Activated naive CD8-positive, alpha-beta T cell treated with anti-CD3 and anti-CD28 coated beads for 36 hours (primary cell): Measurements from ENCODE around the gene LAMP2. TPM values are rescaled to one million over a fixed set of nuclear protein-coding genes. Genes with fewer than 3 reads are reported as not detected.
A peak's percentile ranks its signal among the peaks of the same experiment; 100 is the strongest.
"Not testable (repeated sequence)": the region's sequence is repeated elsewhere in the genome, so short reads cannot be mapped to it uniquely, and the experiment has no call there.

Experiments
- DNase-seq: peaks from one replicate; pipeline ENCODE4 v3.0.0; 2021
- H3K27ac Mint-ChIP-seq: one replicate; pipeline ENCODE4 v1.8.0; 2022; ENCODE audit warnings: mild to moderate bottlenecking, moderate library complexity, mixed read lengths
- H3K27me3 Mint-ChIP-seq: one replicate; pipeline ENCODE4 v1.8.0; 2022; ENCODE audit warnings: mild to moderate bottlenecking, mixed read lengths
- H3K36me3 Mint-ChIP-seq: one replicate; pipeline ENCODE4 v1.8.0; 2021; ENCODE audit warnings: mild to moderate bottlenecking, mixed read lengths
- H3K4me1 Mint-ChIP-seq: one replicate; pipeline ENCODE4 v1.8.0; 2021; ENCODE audit warnings: mixed read lengths
- H3K4me3 Mint-ChIP-seq: one replicate; pipeline ENCODE4 v1.8.0; 2022; ENCODE audit warnings: mild to moderate bottlenecking, moderate library complexity, mixed read lengths
- H3K9me3 Mint-ChIP-seq: one replicate; pipeline ENCODE4 v1.8.0; 2022; ENCODE audit warnings: mixed read lengths
- total RNA-seq, 2 experiments: library from RNA; stranded (reverse); gene quantifications; one replicate each; pipeline ENCODE4 v1.2.3, GENCODE V29; 2021

LAMP2 gene
- total RNA-seq, result 10 to 100 TPM; 30.3 to 31.4 TPM

DNA sequence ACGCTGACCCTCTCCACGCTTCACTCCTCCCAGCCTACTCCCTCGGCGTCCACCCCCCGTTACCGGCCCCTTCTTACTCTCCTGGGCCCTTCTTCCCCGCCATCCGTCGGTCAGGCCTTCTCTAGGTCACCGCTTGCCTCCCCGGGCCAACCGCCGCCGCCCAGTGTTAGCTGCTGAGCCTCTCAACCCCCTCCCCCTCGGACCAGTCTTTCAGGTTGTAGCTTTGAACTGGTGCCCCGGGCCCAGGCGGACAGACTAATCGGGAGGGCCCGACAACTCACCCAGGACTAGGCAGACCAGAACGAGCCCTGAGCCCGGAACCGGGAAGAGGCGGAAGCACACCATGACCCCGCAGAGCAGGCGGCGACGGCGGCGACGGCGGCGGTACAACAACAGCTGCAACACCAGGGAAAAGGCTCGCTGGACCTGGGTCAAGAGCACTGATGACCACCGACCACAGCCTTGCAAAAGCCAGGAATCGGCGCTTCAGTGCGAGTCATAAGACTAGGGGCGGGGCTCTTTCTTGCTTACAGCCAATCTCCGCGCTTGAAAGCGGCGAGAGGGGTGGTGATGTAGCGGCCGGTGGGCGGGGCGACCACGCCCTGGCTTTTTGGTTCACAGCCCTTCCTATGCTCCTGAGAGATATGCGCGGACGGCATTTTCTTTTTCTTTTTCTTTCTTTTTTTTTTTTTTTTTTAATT, at the start of gene LAMP2:
Gene LAMP2 (minus strand): TSS at position 472 of the 701 bp plus-strand sequence. CDS start 127 bp downstream, at position 345.
- H3K9me3 Mint-ChIP-seq, result no peaks in the 10 kb centered on the region
- DNase-seq, result peak; percentile 78
- peak within 1 kb of the TSS; percentile 90 for H3K27ac Mint-ChIP-seq
- H3K27me3 Mint-ChIP-seq, result no peaks in the 10 kb centered on the region
- H3K36me3 Mint-ChIP-seq, result peaks cover 3% of the 10 kb centered on the region
- H3K4me3 Mint-ChIP-seq, result peak within 1 kb of the TSS; percentile 97
- peaks cover 19% of the 10 kb centered on the region for H3K4me1 Mint-ChIP-seq

DNA sequence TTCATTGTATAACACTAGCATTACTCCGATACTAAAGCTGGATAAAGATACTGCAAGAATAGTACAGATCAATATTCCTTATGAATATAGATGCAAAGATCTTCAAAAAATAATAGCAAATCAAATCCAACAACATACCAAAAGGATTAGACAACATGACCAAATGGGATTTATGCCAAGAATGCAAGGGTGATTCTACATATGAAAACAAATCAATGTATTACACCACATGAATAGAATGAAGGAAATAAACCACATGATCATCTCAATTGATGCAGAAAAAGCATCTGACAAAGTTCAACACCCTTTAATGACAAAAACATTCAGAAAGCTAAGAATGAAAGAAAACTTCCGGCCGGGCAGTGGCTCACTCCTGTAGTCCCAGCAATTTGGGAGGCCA, 48.8 kb upstream of the LAMP2 start:
- H3K27ac Mint-ChIP-seq, result no peak overlapping the region
- peaks cover 9% of the 10 kb centered on the region for H3K36me3 Mint-ChIP-seq
- no peak overlapping the region for H3K4me3 Mint-ChIP-seq
- H3K27me3 Mint-ChIP-seq, result no peaks in the 10 kb centered on the region
- no peaks in the 10 kb centered on the region for H3K4me1 Mint-ChIP-seq
- no peaks in the 10 kb centered on the region for H3K9me3 Mint-ChIP-seq
- DNase-seq, result no peak

DNA sequence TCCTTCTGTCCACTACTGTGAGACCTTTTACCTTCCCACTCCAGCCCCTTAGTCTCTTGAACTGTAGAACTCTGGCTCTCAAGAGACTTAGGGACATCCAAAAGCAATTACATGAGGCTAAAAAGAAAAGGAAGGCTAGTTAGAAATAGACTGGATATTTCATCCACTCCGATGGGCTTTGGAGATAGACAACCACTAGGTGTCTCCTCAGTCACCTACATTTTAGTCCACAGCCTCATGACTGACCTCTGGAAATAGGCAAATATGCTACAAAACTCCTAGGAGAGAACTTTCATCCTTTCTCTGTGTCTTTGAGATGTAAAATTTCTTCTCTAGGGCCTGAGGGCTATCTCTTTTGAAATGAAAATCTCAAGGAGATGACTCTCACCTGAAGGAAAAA, 45.1 kb upstream of the LAMP2 start:
- H3K27ac Mint-ChIP-seq, result no peak overlapping the region
- no peaks in the 10 kb centered on the region for H3K27me3 Mint-ChIP-seq
- H3K9me3 Mint-ChIP-seq, result no peaks in the 10 kb centered on the region
- no peak overlapping the region for H3K4me3 Mint-ChIP-seq
- no peak for DNase-seq
- H3K4me1 Mint-ChIP-seq, result no peaks in the 10 kb centered on the region
- H3K36me3 Mint-ChIP-seq, result no peaks in the 10 kb centered on the region

DNA sequence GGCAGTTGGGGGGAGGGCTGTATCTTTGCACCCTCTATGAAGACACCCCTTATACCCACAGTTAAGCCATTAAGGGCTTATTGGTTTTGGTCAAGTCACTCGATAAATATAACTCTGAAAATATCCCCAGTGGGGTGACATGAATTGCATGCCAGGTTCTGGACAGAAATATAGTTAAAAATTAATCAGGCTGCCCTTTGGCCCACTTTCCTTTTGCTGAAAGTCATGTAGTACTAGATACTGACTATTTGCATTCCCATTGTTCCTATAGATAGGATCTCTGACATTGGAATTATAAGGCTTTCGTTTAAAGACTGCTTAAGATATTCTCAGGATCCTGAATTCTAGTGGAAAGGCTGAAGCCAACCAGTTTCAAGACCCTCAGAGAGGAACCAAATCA, 43.5 kb upstream of the LAMP2 start:
- no peak overlapping the region for H3K4me3 Mint-ChIP-seq
- H3K36me3 Mint-ChIP-seq, result no peaks in the 10 kb centered on the region
- H3K27ac Mint-ChIP-seq, result no peak overlapping the region
- DNase-seq, result no peak
- H3K9me3 Mint-ChIP-seq, result no peaks in the 10 kb centered on the region
- no peaks in the 10 kb centered on the region for H3K27me3 Mint-ChIP-seq
- no peaks in the 10 kb centered on the region for H3K4me1 Mint-ChIP-seq

DNA sequence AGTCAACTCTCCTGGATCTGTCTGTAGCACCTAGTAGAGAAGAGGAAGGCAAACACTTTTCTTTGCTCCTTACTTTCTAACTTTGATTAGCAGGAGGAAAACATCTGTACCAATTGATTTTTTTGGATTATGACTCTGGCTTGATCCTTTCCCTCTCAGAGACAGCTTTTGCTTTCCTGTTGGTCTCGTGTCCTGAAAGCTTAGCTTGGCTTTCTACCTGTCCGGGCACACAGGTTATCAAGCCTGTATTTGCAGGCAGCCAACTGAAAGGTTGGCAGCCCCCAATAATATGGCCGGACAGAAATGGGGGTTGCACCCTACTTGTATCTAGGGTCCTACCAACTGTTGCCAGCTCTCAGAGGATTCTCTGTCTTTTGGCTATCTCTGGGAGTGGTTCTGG, 43.1 kb upstream of the LAMP2 start:
- Mint-ChIP-seq H3K27me3 (no peaks in the 10 kb centered on the region), H3K36me3 (no peaks in the 10 kb centered on the region), H3K4me3 (no peak overlapping the region), H3K9me3 (no peaks in the 10 kb centered on the region), H3K4me1 (no peaks in the 10 kb centered on the region), H3K27ac (no peak overlapping the region)
- no peak for DNase-seq

DNA sequence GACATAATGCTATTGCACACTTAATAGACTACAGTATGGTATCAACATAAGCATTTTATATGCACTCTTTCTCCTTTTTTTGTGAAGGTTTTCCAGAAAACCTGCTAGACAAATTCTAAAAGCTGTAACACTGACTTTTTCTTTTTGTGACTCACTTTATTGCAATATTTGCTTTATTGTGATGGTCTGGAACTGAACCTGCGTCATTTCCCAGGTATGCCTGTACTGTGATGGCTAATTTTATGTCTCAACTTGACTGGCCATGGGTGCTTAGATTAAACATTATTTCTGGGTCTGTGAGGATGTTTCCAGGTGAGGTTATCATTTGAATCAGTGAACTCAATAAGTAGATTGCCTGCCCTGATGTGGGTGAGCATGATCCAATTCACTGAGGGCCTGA, 35.5 kb upstream of the LAMP2 start:
- no peaks in the 10 kb centered on the region for H3K27me3 Mint-ChIP-seq
- no peak overlapping the region for H3K4me3 Mint-ChIP-seq
- H3K4me1 Mint-ChIP-seq, result no peaks in the 10 kb centered on the region
- no peaks in the 10 kb centered on the region for H3K9me3 Mint-ChIP-seq
- no peak for DNase-seq
- no peak overlapping the region for H3K27ac Mint-ChIP-seq
- H3K36me3 Mint-ChIP-seq, result no peaks in the 10 kb centered on the region

DNA sequence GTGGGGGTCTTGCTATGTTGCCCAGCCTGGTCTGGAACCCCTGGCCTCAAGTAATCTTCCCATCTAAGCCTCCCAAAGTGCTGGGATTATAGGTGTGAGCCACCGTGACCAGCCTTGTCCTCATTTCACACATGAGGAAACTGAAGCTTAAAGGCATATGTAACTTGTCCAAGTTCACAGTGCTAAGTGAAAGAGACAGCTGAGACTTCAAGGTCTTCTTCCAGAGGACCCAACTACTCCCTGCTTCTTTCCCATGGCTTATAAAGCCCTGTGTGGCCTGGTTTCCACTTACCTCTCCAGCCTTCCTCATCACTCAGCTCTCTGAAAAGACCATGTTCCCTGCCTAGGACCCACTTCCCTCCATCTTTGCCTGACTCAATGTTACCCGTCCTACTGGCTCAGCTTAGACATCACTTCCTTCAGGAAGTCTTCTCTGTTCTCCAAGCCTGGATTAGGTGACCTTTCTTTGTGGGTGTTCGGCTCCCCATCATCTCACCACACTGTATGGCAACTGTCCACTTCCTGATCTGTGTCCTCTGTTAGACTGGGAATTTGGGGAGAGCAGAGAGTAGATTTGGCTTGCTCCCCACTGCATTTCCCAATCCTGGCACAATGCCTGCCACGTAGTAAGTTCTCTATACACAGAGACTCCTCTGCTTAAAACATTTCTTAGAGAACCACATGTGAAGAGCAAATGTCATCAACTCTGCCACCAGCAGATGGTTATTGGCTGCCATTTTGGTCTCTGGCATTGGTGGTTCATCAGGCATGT, 30.4 kb upstream of the LAMP2 start:
- Mint-ChIP-seq H3K9me3 (no peaks in the 10 kb centered on the region), H3K27me3 (no peaks in the 10 kb centered on the region), H3K27ac (no peak overlapping the region), H3K4me1 (no peaks in the 10 kb centered on the region), H3K4me3 (no peak overlapping the region), H3K36me3 (no peaks in the 10 kb centered on the region)
- no peak for DNase-seq

DNA sequence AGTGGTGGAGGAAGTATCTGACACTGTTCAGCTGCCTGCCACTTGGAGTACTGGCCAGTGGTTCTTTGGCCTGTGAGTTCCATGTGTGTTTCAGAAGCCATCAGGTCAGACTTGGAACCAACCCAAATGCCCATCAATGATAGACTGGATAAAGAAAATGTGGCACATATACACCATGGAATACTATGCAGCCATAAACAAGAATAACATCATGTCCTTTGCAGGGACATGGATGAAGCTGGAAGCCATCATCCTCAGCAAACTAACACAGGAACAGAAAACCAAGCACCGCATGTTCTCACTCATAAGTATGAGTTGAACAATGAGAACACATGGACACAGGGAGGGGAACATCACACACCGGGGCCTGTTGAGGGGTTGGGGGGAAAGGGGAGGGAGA, 21.0 kb upstream of the LAMP2 start:
- not testable (repeated sequence) for DNase-seq, H3K36me3 Mint-ChIP-seq, H3K4me3 Mint-ChIP-seq, H3K9me3 Mint-ChIP-seq, H3K27me3 Mint-ChIP-seq, H3K27ac Mint-ChIP-seq
- H3K4me1 Mint-ChIP-seq, result peaks cover 11% of the 10 kb centered on the region

DNA sequence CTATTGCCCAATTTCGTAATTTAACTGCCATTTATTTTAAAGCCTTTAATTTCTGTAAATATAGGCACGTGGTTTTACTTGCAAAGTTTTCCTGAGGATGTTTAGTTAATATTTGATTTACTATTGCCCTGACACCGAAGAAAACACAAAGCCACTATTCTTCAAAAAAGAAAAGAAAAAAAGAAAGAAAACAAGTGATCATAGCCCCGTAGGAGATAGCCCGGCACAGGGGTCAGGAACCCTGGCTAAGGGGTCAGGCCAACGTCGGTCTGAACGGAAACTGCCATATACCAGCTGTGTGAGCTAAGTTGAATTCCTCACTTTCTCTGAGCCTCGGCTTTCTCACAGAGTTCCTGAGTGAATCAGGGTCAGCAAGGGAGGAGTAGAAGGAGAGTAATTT, 17.7 kb upstream of the LAMP2 start:
- H3K4me3 Mint-ChIP-seq, result peak overlapping the region; percentile 18
- H3K4me1 Mint-ChIP-seq, result peaks cover 11% of the 10 kb centered on the region
- DNase-seq, result no peak
- no peaks in the 10 kb centered on the region for H3K36me3 Mint-ChIP-seq
- peaks cover 1% of the 10 kb centered on the region for H3K9me3 Mint-ChIP-seq
- no peak overlapping the region for H3K27ac Mint-ChIP-seq
- H3K27me3 Mint-ChIP-seq, result no peaks in the 10 kb centered on the region

DNA sequence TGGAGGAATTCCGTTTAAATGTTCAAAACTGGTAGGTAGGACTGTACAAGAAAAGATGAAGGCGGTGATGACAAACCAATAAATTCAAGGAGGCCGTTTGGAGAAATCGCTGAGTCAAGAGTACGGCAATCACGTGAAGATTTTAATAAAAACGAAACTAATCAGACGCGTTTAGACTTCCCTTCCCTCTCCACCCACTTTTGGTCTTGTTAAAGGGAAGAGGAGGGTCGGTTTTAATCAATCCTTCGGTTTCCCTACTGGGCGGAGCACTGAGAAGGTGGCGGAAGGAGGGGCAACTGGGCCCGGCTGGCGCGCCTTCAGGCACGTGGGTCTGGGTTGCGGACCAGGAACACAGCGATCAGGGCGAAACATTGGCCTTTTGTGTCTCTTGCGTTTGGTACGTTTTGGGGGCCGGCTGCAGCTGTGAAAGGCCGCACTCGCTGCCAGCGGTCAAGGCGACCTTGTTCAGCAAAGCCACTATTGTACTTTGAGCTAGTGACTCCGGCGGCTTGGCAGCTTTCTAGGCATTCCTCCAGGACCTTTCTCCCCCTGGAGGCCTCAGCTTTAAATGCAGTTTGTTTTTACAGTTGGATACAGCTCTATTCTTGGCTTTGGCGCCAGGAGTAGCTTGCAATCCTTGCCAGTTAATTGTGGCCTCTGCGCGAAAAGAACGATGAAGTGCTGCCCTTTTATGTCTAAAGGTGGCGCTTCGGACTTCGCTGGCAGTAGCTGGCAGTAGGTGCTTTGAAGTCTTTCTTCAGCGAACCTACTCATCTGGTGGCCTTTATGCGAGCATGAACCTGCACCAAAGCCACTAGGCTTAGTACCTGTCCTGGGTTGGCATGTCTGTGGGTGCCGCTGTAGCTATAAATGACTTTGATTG, 16.8 kb upstream of the LAMP2 start:
- Mint-ChIP-seq H3K9me3 (peaks cover 1% of the 10 kb centered on the region), H3K36me3 (no peaks in the 10 kb centered on the region), H3K4me1 (peaks cover 11% of the 10 kb centered on the region), H3K27ac (peak overlapping the region; percentile 84), H3K4me3 (peak overlapping the region; percentile 60), H3K27me3 (no peaks in the 10 kb centered on the region)
- DNase-seq, result peak; percentile 55

DNA sequence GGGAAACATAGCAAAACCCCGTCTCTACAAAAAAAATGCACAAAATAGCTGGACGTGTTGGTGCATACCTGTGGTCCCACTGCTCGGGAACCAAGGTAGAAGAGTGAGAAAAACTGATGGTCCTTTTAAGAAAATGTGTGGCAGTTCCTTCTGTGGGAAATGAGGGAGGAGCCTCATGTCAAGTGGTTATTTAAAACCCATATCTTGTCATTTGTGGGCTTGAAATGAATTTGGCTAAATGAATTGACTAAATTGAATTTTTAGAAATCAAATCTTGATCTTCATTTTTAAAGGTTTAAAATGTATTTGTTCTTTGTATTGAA, 16.2 kb upstream of the LAMP2 start:
- peak overlapping the region; percentile 60 for H3K4me3 Mint-ChIP-seq
- peaks cover 11% of the 10 kb centered on the region for H3K4me1 Mint-ChIP-seq
- H3K27me3 Mint-ChIP-seq, result no peaks in the 10 kb centered on the region
- DNase-seq, result no peak
- no peaks in the 10 kb centered on the region for H3K36me3 Mint-ChIP-seq
- peaks cover 1% of the 10 kb centered on the region for H3K9me3 Mint-ChIP-seq
- peak overlapping the region; percentile 84 for H3K27ac Mint-ChIP-seq

DNA sequence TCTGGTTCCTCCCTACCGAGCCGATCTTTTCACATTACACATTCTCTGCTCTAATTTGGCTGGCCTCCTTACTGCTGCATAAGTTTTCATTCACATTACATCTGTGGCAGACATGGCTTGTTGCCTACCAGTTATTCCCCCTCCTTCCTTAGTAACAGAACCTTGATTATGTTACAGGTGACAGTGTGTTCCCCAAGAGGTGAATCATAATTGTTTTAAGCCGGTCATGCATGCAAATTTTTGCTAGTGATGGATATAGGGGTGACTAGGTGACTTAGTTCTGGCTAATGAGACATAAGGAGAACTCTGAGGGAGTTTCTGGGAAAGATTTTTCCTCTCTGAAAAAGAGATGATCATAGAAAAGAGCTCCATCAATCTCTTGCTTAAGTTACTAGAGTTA, 8.4 kb upstream of the LAMP2 start:
- Mint-ChIP-seq H3K9me3 (no peaks in the 10 kb centered on the region), H3K27ac (no peak overlapping the region), H3K4me3 (no peak overlapping the region), H3K36me3 (no peaks in the 10 kb centered on the region), H3K4me1 (no peaks in the 10 kb centered on the region), H3K27me3 (no peaks in the 10 kb centered on the region)
- DNase-seq, result no peak

DNA sequence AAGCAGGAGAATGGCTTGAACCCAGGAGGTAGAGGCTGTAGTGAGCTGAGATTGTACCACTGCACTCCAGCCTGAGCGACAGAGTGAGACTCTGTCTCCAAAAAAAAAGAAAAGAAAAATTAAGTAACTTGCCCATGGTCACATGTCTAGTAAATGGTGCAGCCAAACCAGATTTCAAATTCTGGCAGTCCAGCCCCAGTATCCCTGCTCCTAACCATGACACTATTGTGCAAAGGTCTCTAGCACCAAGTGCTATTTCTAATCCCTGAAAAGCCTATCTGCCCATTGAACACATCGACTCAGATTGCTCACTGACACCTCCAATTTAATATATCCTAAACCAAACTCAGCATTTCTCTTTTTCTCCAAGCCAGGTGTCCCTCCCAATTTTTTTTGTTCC, 7.6 kb upstream of the LAMP2 start:
- no peak overlapping the region for H3K4me3 Mint-ChIP-seq
- no peaks in the 10 kb centered on the region for H3K9me3 Mint-ChIP-seq
- DNase-seq, result no peak
- no peaks in the 10 kb centered on the region for H3K36me3 Mint-ChIP-seq
- H3K27ac Mint-ChIP-seq, result no peak overlapping the region
- H3K4me1 Mint-ChIP-seq, result no peaks in the 10 kb centered on the region
- no peaks in the 10 kb centered on the region for H3K27me3 Mint-ChIP-seq

DNA sequence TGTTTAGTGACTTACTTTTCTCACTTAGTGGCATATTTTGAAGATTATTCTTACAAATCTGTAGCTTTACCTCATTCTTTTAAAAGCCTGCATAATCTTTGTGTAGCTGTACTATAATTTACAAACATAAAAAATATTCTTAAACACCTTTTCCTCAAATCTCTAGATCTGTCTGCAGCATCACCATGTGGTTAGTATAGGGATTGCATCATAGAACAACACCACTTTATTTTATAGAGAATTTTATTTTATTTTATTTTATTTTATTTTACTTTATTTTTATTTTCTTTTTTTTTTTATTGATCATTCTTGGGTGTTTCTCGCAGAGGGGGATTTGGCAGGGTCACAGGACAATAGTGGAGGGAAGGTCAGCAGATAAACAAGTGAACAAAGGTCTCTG, 6.4 kb upstream of the LAMP2 start:
- not testable (repeated sequence) for H3K4me3 Mint-ChIP-seq, DNase-seq, H3K27me3 Mint-ChIP-seq, H3K9me3 Mint-ChIP-seq, H3K4me1 Mint-ChIP-seq, H3K36me3 Mint-ChIP-seq, H3K27ac Mint-ChIP-seq

DNA sequence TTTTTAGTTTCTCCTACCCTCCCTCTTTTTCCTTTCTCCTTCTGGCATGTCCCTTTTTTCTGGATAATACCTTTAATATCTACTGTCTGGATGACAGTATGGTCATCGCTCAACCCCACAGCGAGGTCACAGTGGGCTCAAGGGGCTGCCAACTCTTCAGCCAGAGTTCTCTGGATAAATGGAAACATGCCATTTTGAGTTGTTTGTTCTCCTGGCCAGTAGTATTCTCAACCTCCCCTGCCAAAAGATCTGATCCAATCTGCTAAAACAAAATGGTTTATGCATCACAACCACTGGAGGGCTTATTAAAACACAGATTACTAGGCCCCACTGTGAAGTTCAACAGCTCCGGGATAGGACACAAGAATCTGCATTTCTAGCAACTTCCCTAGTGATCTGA, 5.0 kb upstream of the LAMP2 start:
- no peaks in the 10 kb centered on the region for H3K4me1 Mint-ChIP-seq
- no peaks in the 10 kb centered on the region for H3K9me3 Mint-ChIP-seq

More for the DNA sequence above, 5.0 kb upstream of the LAMP2 start:
- DNase-seq, result no peak
- Mint-ChIP-seq H3K36me3 (no peaks in the 10 kb centered on the region), H3K27ac (no peak overlapping the region), H3K27me3 (no peaks in the 10 kb centered on the region), H3K4me3 (no peak overlapping the region)
